ENCODE results near the gene RGS7. TPM values are rescaled to one million over a fixed set of nuclear protein-coding genes. Genes with fewer than 3 reads are reported as not detected.

Gene RGS7
- total RNA-seq, 1 donor from 2014 or later = 0.18 TPM

- no peak overlapping the region for H3K9ac ChIP-seq (ENCODE audit: low read length)
Measured at GRCh38 chr1:241276391-241276790, 80.6 kb downstream of the RGS7 start.

GRCh38 chr1:241275981-241276380, 81.0 kb downstream of the RGS7 start:
- no peak overlapping the region for H3K4me3 ChIP-seq (ENCODE audit: insufficient read depth, low read depth, low read length)
- Mint-ChIP-seq H3K9me3 (ENCODE audit: unreplicated experiment) (peaks cover 2% of the 10 kb centered on the region), H3K27ac (ENCODE audit: unreplicated experiment) (no peak overlapping the region), H3K4me3 (ENCODE audit: unreplicated experiment) (no peak overlapping the region), H3K27me3 (ENCODE audit: low read depth, unreplicated experiment) (no peaks in the 10 kb centered on the region), H3K4me1 (ENCODE audit: low read depth, unreplicated experiment) (peaks cover 2% of the 10 kb centered on the region), H3K36me3 (ENCODE audit: low read depth, unreplicated experiment) (no peaks in the 10 kb centered on the region)
- H3K9ac ChIP-seq (ENCODE audit: low read length) = no peak overlapping the region
- H3K27ac ChIP-seq (ENCODE audit: low read depth, low read length) = no peak overlapping the region
- FAIRE-seq (no peak), DNase-seq (ENCODE audit: low read depth) (no peak)
- H3K4me2 ChIP-seq (ENCODE audit: low read length) = no peak overlapping the region
- H3K27me3 ChIP-seq (ENCODE audit: insufficient read depth, low read length) = no peaks in the 10 kb centered on the region
- H3K79me2 ChIP-seq (ENCODE audit: insufficient read depth, low read length) = no peaks in the 10 kb centered on the region
- H2AFZ ChIP-seq (ENCODE audit: low read depth, low read length) = no peak overlapping the region
- H3K4me1 ChIP-seq (ENCODE audit: insufficient read depth, low read length) = no peaks in the 10 kb centered on the region
- TF ChIP-seq CTCF (IDR thresholded peaks at IDR 0.05; ENCODE audit: insufficient read depth, low read depth, low read length) (no peak), EZH2 (IDR thresholded peaks at IDR 0.05; ENCODE audit: insufficient read depth, low read length) (no peak)
- H3K36me3 ChIP-seq (ENCODE audit: insufficient read depth, low read length) = no peaks in the 10 kb centered on the region
- H3K9me3 ChIP-seq (ENCODE audit: insufficient read depth, low read depth, low read length) = no peaks in the 10 kb centered on the region
- no peaks in the 10 kb centered on the region for H4K20me1 ChIP-seq (ENCODE audit: insufficient read depth, low read length)

More at GRCh38 chr1:241276391-241276790, 80.6 kb downstream of the RGS7 start:
- Histone ChIP-seq H4K20me1 (ENCODE audit: insufficient read depth, low read length) (no peaks in the 10 kb centered on the region), H3K4me2 (ENCODE audit: low read length) (no peak overlapping the region), H3K79me2 (ENCODE audit: insufficient read depth, low read length) (no peaks in the 10 kb centered on the region), H3K27ac (ENCODE audit: low read depth, low read length) (no peak overlapping the region), H3K27me3 (ENCODE audit: insufficient read depth, low read length) (no peaks in the 10 kb centered on the region), H3K9me3 (ENCODE audit: insufficient read depth, low read depth, low read length) (no peaks in the 10 kb centered on the region), H3K4me3 (ENCODE audit: insufficient read depth, low read depth, low read length) (no peak overlapping the region), H3K36me3 (ENCODE audit: insufficient read depth, low read length) (no peaks in the 10 kb centered on the region), H2AFZ (ENCODE audit: low read depth, low read length) (no peak overlapping the region), H3K4me1 (ENCODE audit: insufficient read depth, low read length) (no peaks in the 10 kb centered on the region)
- FAIRE-seq (no peak), DNase-seq (ENCODE audit: low read depth) (no peak)
- no peaks in the 10 kb centered on the region for H3K36me3 Mint-ChIP-seq (ENCODE audit: low read depth, unreplicated experiment)
- no peak overlapping the region for H3K27ac Mint-ChIP-seq (ENCODE audit: unreplicated experiment)
- peaks cover 2% of the 10 kb centered on the region for H3K4me1 Mint-ChIP-seq (ENCODE audit: low read depth, unreplicated experiment)
- peaks cover 2% of the 10 kb centered on the region for H3K9me3 Mint-ChIP-seq (ENCODE audit: unreplicated experiment)
- H3K4me3 Mint-ChIP-seq (ENCODE audit: unreplicated experiment) = no peak overlapping the region
- TF ChIP-seq EZH2 (IDR thresholded peaks at IDR 0.05; ENCODE audit: insufficient read depth, low read length) (no peak), CTCF (IDR thresholded peaks at IDR 0.05; ENCODE audit: insufficient read depth, low read depth, low read length) (no peak)
- H3K27me3 Mint-ChIP-seq (ENCODE audit: low read depth, unreplicated experiment) = no peaks in the 10 kb centered on the region

- Histone ChIP-seq H3K4me2 (ENCODE audit: low read length) (no peak overlapping the region), H3K4me1 (ENCODE audit: insufficient read depth, low read length) (no peaks in the 10 kb centered on the region), H3K9me3 (ENCODE audit: insufficient read depth, low read depth, low read length) (no peaks in the 10 kb centered on the region), H3K27me3 (ENCODE audit: insufficient read depth, low read length) (no peaks in the 10 kb centered on the region), H3K4me3 (ENCODE audit: insufficient read depth, low read depth, low read length) (no peak overlapping the region), H3K27ac (ENCODE audit: low read depth, low read length) (no peak overlapping the region), H3K36me3 (ENCODE audit: insufficient read depth, low read length) (no peaks in the 10 kb centered on the region), H3K9ac (ENCODE audit: low read length) (no peak overlapping the region), H3K79me2 (ENCODE audit: insufficient read depth, low read length) (no peaks in the 10 kb centered on the region), H2AFZ (ENCODE audit: low read depth, low read length) (no peak overlapping the region), H4K20me1 (ENCODE audit: insufficient read depth, low read length) (no peaks in the 10 kb centered on the region)
- FAIRE-seq (no peak), DNase-seq (ENCODE audit: low read depth) (no peak)
- TF ChIP-seq CTCF (IDR thresholded peaks at IDR 0.05; ENCODE audit: insufficient read depth, low read depth, low read length) (no peak), EZH2 (IDR thresholded peaks at IDR 0.05; ENCODE audit: insufficient read depth, low read length) (no peak)
- Mint-ChIP-seq H3K9me3 (ENCODE audit: unreplicated experiment) (peaks cover 2% of the 10 kb centered on the region), H3K4me3 (ENCODE audit: unreplicated experiment) (no peak overlapping the region), H3K4me1 (ENCODE audit: low read depth, unreplicated experiment) (peaks cover 2% of the 10 kb centered on the region), H3K27me3 (ENCODE audit: low read depth, unreplicated experiment) (no peaks in the 10 kb centered on the region), H3K36me3 (ENCODE audit: low read depth, unreplicated experiment) (no peaks in the 10 kb centered on the region), H3K27ac (ENCODE audit: unreplicated experiment) (no peak overlapping the region)
Measured at GRCh38 chr1:241275226-241275625, 81.8 kb downstream of the RGS7 start.

All from astrocyte (in vitro differentiated cells and primary cell).